Tibial nerve (tissue), 3 donors: ENCODE results near the gene MAGI1.

ENCODE experiments used
- CTCF ChIP-seq, 5 experiments: fragments of 200-600 bp in 3 of 5; fragments of 450-650 bp in 2 of 5; sonication (generic) in 3 of 5; IDR thresholded peaks; one replicate each; pipeline ENCODE4 v1.5.1; 2016 to 2019; ENCODE audit warnings: antibody characterized with exemption in 5 of 5, mild to moderate bottlenecking in 3 of 5, moderate library complexity in 2 of 5
- POLR2A ChIP-seq, 2 donors: fragments of 450-650 bp; IDR thresholded peaks; one replicate each; pipeline ENCODE4 v1.6.1; 2017; ENCODE audit warnings: antibody characterized with exemption in 2 of 2, mild to moderate bottlenecking in 2 of 2, moderate library complexity in 2 of 2

- TF ChIP-seq CTCF (IDR thresholded peaks at IDR 0.05) (no peak), POLR2A (IDR thresholded peaks at IDR 0.05) (no peak)
These were observed 207.6 kb downstream of the MAGI1 start for GRCh38 chr3:65830948-65831732.
